NOMO-1 treated with dmso at 0.1 percent for 144 hours (cell line): ENCODE results near the gene PRKAR2A.
"Not testable (repeated sequence)": the region's sequence is repeated elsewhere in the genome, so short reads cannot be mapped to it uniquely, and the experiment has no call there.

Experiments
- DNase-seq: peaks from one replicate; lab custom pipeline; 2025; ENCODE audit not compliant: unreplicated experiment; lab: John Stamatoyannopoulos, UW

The PRKAR2A gene

GRCh38 chr3:48837163-48837562 lies 10.5 kb downstream of the PRKAR2A start:
- no peak for DNase-seq

GRCh38 chr3:48835650-48836366 lies 11.9 kb downstream of the PRKAR2A start:
- no peak for DNase-seq

GRCh38 chr3:48832684-48833083 lies 15.0 kb downstream of the PRKAR2A start:
- no peak for DNase-seq

DNA sequence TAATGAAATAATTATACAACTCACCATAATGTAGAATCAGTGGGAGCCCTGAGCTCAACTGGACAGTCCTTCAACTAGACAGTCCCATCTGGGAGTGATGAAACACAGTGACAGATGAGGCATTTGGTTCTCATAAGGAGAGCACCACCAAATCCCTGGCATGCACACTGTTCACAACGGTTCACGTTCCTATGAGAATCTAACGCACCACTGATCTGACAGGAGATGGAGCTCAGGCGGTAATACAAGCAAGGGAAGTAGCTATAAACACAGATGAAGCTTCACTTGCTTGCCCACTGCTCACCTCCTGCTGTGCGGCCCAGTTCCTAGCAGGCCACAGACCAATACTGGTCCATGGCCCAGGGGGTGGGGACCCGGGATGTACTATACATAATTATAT lies 17.0 kb downstream of the PRKAR2A start:
- DNase-seq, result no peak

DNA sequence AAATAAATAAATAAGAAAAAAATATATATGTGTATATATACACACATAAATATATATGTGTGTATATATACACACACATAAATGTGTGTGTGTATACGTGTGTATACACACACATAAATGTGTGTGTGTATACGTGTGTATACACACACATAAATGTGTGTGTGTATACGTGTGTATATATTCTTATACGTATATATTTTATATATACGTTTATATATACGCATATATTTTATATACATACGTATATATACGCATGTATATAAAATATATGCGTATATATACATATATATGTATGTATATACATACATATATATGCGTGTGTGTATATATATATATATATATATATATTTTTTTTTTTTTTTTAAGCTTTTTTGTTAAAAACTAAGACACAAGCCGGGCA lies 18.1 kb downstream of the PRKAR2A start:
- DNase-seq, result not testable (repeated sequence)

DNA sequence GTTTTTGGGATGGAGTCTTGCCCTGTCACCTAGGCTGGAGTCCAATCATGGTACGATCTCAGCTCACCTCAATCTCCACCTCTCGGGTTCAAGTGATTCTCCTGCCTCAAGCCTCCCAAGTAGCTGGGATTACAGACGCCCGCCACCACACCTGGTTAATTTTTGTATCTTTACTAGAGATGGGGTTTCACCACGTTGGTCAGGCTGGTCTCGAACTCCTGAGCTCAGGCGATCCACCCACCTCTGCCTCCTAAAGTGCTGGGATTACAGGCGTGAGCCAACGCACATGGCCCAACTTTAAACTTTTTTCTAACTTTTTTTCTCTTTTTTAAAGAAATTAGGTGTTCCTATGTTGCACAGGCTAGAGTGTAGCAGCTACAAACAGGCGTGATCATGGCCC lies 19.8 kb downstream of the PRKAR2A start:
- DNase-seq, result not testable (repeated sequence)

GRCh38 chr3:48826451-48826850 lies 21.2 kb downstream of the PRKAR2A start:
- DNase-seq, result no peak

DNA sequence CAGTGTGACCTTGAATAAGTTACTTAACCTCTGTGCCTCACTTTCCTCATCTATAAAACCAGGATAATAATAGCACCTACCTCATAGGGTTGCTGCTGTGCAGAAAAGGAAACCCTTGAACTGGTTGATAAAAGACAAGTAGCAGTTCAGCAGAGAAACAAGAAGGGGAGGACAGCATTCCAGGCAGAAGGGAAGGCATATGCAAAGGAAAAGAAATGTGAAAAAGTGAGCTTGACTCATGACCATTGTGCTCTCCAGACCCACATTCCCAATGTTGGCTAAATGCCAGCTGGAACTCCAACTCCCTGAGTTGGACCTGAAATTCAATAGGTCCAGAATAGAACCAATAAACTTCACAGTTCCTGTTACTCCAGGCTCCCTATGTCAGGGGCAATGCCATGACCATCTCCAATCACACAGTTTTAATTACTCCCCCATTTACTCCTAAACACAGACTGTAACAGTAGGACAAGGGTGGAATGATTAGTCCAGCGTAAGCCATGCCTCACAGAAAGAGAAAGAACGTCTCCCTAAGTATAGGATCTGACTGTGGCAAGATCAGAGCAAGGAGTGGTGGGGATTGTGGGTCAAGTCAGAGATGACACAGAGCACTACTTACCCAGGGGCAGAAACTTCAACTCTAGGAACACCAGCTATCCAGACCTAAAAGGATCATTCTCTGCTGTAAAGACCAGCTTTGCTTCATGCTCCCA lies 26.9 kb downstream of the PRKAR2A start:
- DNase-seq, result no peak

- DNase-seq, result no peak
These were observed 28.1 kb downstream of the PRKAR2A start for GRCh38 chr3:48819234-48820221.

DNA sequence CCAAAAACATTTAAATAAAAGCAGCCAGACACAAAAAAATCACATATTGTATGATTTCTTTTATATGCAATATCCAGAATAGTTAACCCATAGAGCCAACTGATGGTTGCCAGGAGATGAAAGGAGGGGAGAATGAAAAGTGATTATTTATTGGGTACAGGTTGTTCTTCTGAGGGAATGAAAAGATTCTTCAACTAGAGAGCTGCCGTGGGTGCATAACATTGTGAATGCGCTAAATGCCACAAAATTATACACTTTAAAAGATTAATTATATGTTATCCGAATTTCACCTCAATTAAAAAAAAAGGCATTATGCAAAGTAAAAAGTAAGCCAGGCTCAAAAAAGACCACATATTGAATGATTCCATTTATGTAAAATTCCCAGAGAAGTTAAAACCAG lies 36.1 kb downstream of the PRKAR2A start:
- no peak for DNase-seq

DNA sequence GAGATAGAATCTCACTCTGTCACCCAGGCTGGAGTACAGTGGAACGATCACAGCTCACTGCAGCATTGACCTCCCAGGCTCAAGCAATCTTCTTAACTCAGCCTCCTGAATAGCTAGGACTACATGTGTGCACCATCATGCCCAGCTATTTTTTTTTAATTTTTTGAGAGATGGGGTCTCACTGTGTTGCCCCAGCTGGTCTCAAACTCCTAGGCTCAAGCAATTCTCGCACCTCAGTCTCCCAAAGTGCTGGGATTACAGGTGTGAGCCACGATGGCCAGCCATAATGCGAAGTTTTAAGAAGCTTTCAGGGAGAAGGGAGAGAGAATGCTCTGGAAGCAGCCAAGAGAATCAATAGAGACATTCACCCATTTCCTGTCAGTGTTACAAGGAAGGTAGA lies 42.7 kb downstream of the PRKAR2A start:
- no peak for DNase-seq

DNA sequence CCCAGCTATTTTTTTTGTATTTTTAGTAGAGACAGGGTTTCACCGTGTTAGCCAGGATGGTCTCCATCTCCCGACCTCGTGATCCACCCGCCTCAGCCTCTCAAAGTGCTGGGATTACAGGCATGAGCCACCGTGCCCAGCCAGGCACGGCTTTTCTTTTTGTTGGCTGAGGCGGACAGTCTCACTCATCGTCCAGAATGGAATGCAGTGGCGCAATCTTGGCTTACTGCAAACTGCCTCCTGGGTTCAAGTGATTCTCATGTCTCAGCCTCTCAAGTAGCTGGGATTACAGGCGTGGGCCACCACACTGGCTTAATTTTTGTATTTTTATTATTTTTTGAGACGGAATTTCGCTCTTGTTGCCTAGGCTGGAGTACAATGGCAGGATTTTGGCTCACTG lies 46.8 kb downstream of the PRKAR2A start:
- DNase-seq, result not testable (repeated sequence)

DNA sequence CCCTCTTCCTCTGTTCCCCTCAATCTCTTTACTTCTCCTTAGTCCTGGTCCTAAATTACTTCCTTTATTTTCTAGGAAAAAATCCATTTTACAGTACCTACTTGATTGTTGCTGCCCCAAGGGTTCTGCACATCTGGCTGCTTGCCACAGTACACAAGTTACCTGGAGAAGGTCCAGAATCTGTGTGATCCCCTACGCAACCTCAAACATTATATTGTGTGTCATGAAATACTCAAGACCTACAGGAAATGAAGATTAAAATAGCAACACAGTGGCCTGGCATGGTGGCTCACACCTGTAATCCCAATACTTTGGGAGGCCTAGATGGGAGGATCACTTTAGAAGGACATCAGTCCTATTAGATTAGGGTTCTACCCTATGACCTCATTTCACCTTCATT lies 48.7 kb downstream of the PRKAR2A start:
- no peak for DNase-seq

DNA sequence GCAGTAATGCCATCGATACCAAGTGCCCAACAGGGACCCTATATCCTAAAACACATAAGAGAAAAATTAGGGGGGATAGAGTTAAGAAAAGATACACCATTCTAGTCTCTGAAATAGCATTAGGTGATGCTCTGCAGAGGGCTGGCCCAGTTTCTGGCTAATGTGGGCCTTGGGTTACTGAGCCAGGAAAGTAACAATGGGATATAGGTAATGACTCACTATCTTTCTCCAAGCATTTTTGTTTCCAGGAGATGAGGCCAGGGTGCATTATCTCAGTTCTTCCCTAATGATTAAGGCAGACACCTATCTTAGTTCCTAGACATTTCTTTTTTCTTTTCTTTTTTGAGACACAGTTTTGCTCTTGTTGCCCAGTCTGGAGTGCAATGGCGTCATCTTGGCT lies 50.0 kb downstream of the PRKAR2A start:
- DNase-seq, result no peak

GRCh38 chr3:48795997-48796732 lies 51.5 kb downstream of the PRKAR2A start:
- DNase-seq, result no peak

- DNase-seq, result not testable (repeated sequence)
These were observed 54.2 kb downstream of the PRKAR2A start for GRCh38 chr3:48793484-48793883.

DNA sequence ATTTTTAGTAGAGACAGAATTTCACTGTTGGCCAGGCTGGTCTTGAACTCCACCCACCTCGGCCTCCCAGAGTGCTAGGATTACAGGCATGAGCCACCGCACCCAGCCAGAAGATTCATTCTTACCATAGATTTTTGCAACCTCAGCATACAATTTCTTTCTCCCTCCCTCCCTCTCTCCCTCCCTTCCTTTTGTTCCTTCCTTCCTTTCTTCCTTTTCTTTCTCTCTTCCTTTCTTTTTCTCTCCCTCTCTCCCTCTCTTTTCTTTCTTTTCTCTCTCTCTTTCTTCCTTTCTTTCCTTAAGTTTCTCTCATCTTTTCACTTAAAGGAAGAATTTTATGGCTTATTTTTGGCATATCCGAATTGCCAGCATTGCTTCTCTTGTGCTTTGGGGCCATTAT lies 58.0 kb downstream of the PRKAR2A start:
- DNase-seq, result no peak

GRCh38 chr3:48788544-48789162 lies 59.0 kb downstream of the PRKAR2A start:
- no peak for DNase-seq

GRCh38 chr3:48784426-48785120 lies 63.1 kb downstream of the PRKAR2A start:
- no peak for DNase-seq

GRCh38 chr3:48783304-48783703 lies 64.4 kb downstream of the PRKAR2A start:
- DNase-seq, result no peak
